DOHH2 (cell line): ENCODE data around the gene TNXB.

Experiments used
- H3F3A ChIP-seq: fragments of 200-600 bp; sonication (generic), shearing (Covaris generic); 2 replicates; pipeline ENCODE4 v1.6.0; 2016; ENCODE audit warnings: antibody characterized with exemption, mild to moderate bottlenecking; ENCODE audit not compliant: control insufficient read depth, insufficient read depth
- H3K27ac ChIP-seq: fragments of 200-600 bp; sonication (generic); 2 replicates; pipeline ENCODE4 v1.5.1; 2014; ENCODE audit warnings: low read depth, mild to moderate bottlenecking, low read length, moderate library complexity
- H3K27me3 ChIP-seq: fragments of 200-600 bp; sonication (generic); 2 replicates; pipeline ENCODE4 v1.6.1; 2014; ENCODE audit warnings: mild to moderate bottlenecking, low read length, mixed read lengths; ENCODE audit not compliant: control insufficient read depth
- H3K36me3 ChIP-seq: fragments of 200-600 bp; sonication (generic); 2 replicates; pipeline ENCODE4 v1.6.1; 2014; ENCODE audit warnings: mild to moderate bottlenecking, low read length, moderate library complexity, mixed read lengths; ENCODE audit not compliant: control insufficient read depth
- H3K4me1 ChIP-seq: fragments of 200-600 bp; sonication (generic); 2 replicates; pipeline ENCODE4 v1.6.1; 2014; ENCODE audit warnings: mild to moderate bottlenecking, low read length, mixed read lengths; ENCODE audit not compliant: control insufficient read depth
- H3K4me2 ChIP-seq: fragments of 200-600 bp; sonication (generic); 2 replicates; pipeline ENCODE4 v1.6.0; 2014; ENCODE audit warnings: mild to moderate bottlenecking, low read length, moderate library complexity
- H3K4me3 ChIP-seq: fragments of 200-600 bp; sonication (generic); 2 replicates; pipeline ENCODE4 v1.5.1; 2014; ENCODE audit warnings: mild to moderate bottlenecking, low read length, mixed read lengths
- H3K79me2 ChIP-seq: fragments of 200-600 bp; sonication (generic); 2 replicates; pipeline ENCODE4 v1.6.1; 2014; ENCODE audit warnings: mild to moderate bottlenecking, low read length, mixed read lengths; ENCODE audit not compliant: control insufficient read depth
- H3K9me2 ChIP-seq: fragments of 200-600 bp; sonication (generic); replicated peaks from 2 replicates; pipeline ENCODE4 v1.6.1; 2014; ENCODE audit warnings: mild to moderate bottlenecking, low read length, mixed read lengths; ENCODE audit not compliant: control insufficient read depth
- H3K9me3 ChIP-seq: fragments of 200-600 bp; sonication (generic); 2 replicates; pipeline ENCODE4 v1.6.1; 2014; ENCODE audit warnings: antibody characterized with exemption, low read length, mixed read lengths; ENCODE audit not compliant: control insufficient read depth, insufficient read depth
- H4K20me1 ChIP-seq: fragments of 200-600 bp; sonication (generic); 2 replicates; pipeline ENCODE4 v1.6.0; 2014; ENCODE audit warnings: low read depth, mild to moderate bottlenecking, antibody characterized with exemption, low read length, moderate library complexity; ENCODE audit not compliant: control insufficient read depth, insufficient read depth
- EZH2phosphoT487 ChIP-seq: fragments of 200-600 bp; sonication (generic); IDR thresholded peaks from 2 replicates; pipeline ENCODE4 v1.6.1; 2017; ENCODE audit warnings: borderline replicate concordance, mild to moderate bottlenecking, antibody characterized with exemption, low read length, moderate library complexity, mixed read lengths
- TF ChIP-seq, protein P1 (sequence below): fragments of 200-600 bp; sonication (generic); IDR thresholded peaks from one replicate; pipeline ENCODE4 v1.5.1; 2014; ENCODE audit warnings: antibody characterized with exemption, mild to moderate bottlenecking, low read depth, low read length; ENCODE audit not compliant: poor library complexity, severe bottlenecking

TNXB gene

DNA sequence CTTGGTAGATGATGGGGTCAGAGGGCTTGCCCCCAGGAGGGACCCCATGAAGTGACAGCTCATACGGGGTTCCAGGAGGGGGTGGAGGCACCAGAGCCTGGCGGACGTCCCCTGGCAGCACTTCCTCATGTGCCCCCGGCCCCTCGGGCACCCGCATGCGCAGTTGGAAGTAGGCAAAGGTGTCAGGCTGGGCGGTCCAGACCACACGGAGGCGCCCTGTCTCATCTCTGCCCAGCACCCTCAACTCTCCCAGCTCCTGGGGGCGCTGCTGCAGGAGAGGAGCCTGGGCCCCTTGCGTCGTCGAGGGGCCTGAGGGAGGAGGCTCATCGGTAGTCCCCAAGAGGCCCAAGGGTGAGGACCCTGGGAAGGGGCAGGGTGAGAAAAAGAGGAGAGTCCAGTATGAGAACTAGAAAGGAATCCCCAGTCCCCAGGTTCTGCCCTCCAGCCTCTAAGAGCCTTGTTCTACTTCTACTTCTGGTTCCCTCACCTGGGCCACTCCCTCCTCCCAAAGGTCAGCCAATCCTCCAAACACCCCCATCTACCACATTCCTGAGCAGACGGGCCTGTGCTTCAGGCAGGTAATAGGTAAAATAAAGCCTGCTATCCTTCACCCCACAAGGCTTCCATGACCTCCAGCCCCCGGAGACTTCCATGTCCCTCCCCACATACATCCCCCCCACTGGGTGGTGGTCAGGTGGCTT, 23.2 kb downstream of the TNXB start:
- Histone ChIP-seq H3K4me2 (peak overlapping the region; percentile 54), H3K27me3 (no peaks in the 10 kb centered on the region), H3K4me3 (peak overlapping the region; percentile 57)

DNA sequence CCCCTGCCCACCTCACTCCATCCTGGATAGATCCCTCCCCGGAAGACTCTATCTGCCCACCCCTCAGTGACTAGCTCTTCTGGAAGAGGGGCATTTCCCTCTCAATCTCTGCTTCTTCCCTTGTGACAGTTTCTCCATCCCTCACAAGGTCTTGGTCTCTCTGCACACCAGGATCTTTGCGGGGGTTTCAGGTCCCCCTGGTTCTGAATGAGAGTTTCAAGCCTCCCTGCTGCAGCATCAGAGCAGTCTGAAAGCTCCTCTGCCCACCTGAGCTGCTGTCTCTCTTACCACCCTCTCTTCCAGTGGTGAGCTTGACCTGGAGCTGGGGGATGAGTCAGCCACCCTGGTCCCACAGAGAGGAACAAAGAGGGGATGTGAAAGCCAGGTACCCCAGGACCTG, 24.4 kb downstream of the TNXB start:
- Histone ChIP-seq H3K27ac (no peak overlapping the region), H3K4me2 (no peak overlapping the region), H3K4me3 (no peak overlapping the region), H3K36me3 (no peaks in the 10 kb centered on the region), H3K9me3 (no peaks in the 10 kb centered on the region), H3K27me3 (no peaks in the 10 kb centered on the region), H3K4me1 (no peaks in the 10 kb centered on the region), H3F3A (no peaks in the 10 kb centered on the region), H3K9me2 (no peaks in the 10 kb centered on the region), H4K20me1 (no peaks in the 10 kb centered on the region), H3K79me2 (no peaks in the 10 kb centered on the region)
- TF ChIP-seq, protein P1, sequence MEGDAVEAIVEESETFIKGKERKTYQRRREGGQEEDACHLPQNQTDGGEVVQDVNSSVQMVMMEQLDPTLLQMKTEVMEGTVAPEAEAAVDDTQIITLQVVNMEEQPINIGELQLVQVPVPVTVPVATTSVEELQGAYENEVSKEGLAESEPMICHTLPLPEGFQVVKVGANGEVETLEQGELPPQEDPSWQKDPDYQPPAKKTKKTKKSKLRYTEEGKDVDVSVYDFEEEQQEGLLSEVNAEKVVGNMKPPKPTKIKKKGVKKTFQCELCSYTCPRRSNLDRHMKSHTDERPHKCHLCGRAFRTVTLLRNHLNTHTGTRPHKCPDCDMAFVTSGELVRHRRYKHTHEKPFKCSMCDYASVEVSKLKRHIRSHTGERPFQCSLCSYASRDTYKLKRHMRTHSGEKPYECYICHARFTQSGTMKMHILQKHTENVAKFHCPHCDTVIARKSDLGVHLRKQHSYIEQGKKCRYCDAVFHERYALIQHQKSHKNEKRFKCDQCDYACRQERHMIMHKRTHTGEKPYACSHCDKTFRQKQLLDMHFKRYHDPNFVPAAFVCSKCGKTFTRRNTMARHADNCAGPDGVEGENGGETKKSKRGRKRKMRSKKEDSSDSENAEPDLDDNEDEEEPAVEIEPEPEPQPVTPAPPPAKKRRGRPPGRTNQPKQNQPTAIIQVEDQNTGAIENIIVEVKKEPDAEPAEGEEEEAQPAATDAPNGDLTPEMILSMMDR, result no peak
- no peak for TF ChIP-seq EZH2phosphoT487

More for the DNA sequence above, 23.2 kb downstream of the TNXB start:
- no peaks in the 10 kb centered on the region for H3F3A ChIP-seq
- no peaks in the 10 kb centered on the region for H4K20me1 ChIP-seq
- no peaks in the 10 kb centered on the region for H3K36me3 ChIP-seq
- no peak overlapping the region for H3K27ac ChIP-seq
- no peaks in the 10 kb centered on the region for H3K4me1 ChIP-seq
- no peaks in the 10 kb centered on the region for H3K9me2 ChIP-seq
- TF ChIP-seq, protein P1, result peak; percentile 65
- TF ChIP-seq EZH2phosphoT487, result no peak
- no peaks in the 10 kb centered on the region for H3K79me2 ChIP-seq
- H3K9me3 ChIP-seq, result no peaks in the 10 kb centered on the region

DNA sequence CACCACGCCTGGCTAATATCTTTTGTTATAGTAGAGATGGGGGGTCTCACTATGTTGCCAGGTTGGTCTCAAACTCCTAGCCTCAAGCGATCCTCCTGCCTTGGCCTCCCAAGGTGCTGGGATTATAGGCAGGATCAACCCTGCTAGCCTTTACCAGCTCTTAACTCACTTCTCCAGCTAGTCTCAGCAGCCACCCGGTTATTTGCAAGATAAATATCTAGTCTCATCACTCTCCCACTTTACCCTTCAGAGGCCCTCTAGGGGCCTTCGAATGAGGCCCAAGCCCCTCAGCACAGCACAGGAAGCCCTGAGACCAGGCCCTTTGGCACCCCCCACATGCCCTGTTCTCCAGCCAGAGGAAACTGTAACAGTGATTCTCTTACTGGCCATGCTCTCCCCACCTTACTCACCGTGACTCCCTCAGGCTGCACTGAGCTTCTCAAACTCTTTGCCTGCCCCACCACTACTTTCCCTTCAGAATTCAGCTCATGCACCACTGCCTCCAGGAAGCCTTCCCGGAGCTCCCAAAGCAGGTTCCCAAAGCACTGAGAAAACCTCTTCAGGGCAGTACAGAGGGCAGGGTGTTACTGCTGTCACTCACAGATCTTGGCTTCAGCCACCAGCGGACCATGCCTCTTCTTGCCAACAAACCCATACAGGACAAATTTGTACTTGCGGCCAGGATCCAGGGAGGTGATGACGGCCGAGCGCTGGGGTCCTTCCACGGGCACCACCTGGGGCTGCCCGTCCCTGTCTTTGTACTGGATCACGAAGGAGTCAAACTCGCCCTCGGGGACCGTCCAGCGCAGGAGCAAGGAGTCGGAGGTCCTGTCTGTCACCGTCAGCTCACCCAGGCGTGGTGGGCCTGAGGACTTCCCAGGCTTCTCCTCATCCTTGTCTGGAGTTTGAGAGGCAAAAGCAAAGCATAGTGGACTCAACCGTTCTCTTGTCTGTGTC, 25.0 kb downstream of the TNXB start:
- no peaks in the 10 kb centered on the region for H3K27me3 ChIP-seq
- no peaks in the 10 kb centered on the region for H4K20me1 ChIP-seq
- H3K36me3 ChIP-seq, result no peaks in the 10 kb centered on the region
- H3K27ac ChIP-seq, result no peak overlapping the region
- no peaks in the 10 kb centered on the region for H3F3A ChIP-seq
- no peaks in the 10 kb centered on the region for H3K9me3 ChIP-seq
- H3K9me2 ChIP-seq, result no peaks in the 10 kb centered on the region
- H3K4me2 ChIP-seq, result no peak overlapping the region
- no peaks in the 10 kb centered on the region for H3K4me1 ChIP-seq
- no peak overlapping the region for H3K4me3 ChIP-seq
- no peaks in the 10 kb centered on the region for H3K79me2 ChIP-seq
- no peak for TF ChIP-seq EZH2phosphoT487
- TF ChIP-seq, protein P1, result no peak
